Measurements from ENCODE around the gene AMZ1.
"Not testable (repeated sequence)": the region's sequence is repeated elsewhere in the genome, so short reads cannot be mapped to it uniquely, and the experiment has no call there.

Gene AMZ1

DNA sequence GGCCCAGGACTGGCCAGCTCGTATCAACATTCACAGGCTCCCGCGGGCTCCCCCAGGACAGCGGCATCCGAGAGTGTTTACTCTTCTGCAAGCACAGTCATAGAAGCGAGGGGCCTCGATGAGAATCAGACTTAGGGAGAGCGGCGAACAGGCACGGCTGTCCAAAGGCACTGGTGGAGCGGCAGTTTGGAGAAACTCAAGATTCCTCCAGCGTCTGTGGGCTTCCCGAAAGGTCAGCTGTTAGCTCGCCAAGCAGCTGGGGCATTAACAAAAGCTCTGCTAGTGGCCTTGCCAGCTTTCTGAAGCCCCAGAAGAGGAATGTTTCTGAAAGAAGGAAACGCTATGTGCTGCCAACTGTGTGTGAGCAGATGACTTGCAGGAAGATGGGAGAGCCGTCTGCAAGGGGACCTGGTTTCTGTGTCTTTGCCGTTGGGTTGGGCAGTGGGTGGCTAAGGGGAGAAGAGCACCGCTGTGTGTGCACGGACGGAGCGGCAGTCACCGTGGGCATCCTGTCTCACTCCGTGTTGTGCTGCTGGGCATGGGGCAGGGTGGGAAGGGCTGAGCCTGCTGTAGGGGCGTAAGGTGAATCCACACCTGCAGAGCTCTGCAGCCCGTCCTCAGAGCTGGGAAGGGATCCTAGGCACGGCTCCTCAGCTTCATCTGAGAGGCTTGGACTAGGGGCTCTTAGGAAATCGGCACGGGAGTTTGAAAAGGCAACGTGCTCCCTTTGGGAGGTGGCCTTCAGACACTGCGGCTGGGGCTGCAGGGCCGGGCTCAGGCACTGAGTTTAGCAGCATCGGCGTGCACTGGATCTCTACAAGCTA lies 42.1 kb downstream of the AMZ1 start:
- DNase-seq: no peak

DNA sequence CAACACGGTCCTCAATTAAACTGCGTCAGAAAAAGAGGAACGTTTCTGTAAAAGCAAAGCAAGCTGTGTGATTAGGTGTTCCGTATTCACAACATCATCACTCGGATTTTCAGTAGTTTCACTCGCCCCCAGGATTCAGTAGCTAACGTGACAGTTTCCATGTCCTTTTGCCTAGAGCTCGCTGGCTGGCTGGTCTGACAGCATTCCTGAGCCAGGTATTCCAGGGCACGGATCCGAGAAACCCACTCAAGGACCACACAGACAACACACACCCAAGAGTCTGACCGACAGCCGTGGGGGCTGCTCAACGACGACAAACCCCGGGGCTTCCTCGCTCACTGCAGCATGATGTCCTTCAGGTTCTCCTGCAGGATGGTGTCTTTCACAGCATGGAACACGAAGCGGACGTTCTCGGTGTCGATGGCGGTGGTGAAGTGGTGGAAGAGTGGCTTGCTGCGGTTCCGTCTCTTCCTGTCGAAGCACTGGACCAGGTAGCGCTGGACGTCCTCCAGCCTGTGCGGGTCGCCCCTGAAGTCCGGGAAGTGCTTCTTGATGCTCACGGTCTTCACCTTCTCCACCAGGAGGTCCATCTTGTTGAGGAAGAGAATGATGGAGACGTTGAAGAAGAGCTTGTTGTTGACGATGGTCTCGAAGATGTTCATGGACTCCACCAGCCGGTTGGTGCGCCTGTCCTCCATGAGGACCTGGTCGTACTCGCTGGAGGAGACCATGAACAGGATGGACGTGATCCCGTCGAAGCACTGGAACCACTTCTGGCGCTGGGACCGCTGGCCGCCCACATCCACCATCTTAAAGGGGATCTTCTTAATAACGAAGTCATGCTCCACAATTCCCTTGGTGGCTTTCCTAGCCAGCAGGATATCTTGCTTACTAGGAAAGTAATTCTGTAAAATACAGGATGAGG lies 43.1 kb downstream of the AMZ1 start:
- no peak for DNase-seq

DNA sequence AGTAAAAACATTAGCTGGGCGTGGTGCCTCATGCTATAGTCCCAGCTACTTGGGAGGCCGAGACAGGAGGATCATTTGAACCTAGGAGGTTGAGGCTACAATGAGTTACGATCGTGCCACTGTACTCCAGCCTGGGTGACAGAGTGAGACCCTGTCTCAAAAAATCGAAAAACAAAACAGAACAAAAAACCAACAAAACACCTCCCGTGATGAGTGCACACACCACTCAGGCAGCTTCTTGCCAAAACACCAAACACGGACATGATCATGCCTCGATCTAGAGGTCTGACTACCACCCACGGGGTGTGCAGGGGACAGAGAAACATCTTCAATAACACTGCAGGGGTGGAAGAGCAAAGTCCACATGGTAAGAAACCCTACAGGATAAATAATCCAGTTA lies 44.4 kb downstream of the AMZ1 start:
- DNase-seq: no peak

DNA sequence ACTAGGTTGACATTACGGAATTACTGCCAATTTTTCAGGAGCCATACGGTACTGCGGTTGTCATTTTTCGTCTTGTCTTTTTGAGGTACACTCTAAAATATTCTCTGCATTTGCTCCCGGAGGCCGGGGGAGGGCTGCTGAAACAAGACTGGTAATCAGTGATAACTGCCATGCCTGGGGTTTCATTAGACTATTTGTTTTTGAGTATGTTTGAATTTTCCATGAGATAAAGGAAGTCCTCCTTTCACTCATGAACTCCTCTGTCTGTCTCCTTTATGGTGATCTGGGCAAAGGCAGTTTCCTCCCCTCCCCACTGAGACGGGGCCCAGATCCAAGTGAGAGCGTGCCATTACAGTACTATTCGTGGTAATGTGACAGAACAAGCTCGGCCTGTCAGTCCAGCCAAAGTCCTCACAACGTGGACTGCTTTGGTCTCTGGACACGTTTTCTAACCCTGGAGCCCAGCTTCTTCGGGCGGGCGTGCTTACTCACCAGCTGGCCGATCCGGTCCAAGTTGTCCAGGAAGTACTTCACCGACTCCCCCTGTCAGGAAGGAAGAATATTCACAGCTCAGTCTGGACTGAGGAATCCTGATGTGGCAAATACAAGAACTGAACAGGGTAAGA lies 45.1 kb downstream of the AMZ1 start:
- no peak for DNase-seq

DNA sequence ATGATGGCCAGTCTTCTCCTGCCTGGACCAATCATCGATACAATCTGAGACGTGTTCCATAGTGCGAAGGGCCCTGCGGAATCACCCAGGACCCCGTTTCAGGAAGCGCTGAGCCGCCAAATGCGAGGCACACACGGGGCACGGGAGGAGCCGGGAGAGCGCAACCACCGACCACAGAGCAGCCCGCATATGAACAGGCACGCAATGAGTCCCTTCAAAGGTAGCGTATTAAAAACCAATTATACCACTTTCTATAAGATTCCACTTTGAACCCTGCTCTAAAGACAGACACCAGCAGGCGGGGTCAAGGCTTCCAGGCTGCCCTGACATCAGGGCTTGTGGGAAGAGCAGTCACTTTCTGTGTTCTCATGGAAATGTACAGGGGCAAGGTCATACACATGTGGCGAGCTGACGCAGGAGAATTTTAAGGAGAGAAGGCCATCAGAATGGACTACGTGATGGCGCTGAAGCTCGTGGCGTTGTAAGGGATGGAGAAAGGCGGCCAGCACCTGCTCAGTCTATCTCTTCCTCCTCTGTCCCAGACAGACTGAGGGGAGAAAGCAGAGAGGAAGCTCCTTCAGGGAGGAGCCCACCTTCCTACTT lies 46.2 kb downstream of the AMZ1 start:
- DNase-seq: no peak

DNA sequence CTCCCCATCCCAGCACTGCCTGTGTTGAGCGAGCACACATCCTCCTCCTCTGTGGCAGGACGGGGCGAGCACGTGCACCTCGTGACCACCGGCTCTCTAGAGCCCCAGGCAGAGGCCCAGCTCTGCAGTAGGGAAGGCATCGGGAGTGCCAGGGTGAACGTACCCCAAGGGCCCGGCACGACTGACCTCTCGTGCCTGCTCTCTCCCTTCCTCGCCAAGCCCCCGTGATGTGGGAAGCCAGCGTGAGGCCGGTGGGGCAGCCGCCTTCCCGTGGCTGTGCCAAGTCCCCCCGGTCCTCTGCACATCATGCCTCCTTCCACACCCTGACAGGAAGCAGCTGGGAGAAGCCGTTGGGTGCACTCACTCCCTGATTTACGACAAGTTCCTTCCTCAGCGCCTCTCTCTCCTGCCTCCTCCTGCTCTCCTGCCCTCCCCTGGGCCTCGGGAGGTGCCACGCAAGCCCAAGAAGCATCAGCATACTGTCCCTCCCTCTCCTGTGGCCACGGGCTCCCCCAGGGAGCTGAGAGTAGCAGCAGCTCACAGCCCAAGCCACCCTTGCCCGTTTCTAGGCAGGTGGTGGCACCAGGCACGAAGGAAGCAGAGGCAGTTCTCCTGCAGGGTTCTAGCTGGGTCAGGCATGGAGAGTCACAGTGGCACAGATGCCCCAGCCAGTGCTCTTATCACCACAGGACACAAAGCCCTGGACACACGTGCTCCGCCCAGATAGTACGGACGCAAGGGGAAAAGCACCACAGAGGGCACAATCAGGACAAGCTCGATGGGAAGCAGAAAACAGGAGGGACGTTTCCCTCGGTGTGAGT lies 47.0 kb downstream of the AMZ1 start:
- no peak for DNase-seq

DNA sequence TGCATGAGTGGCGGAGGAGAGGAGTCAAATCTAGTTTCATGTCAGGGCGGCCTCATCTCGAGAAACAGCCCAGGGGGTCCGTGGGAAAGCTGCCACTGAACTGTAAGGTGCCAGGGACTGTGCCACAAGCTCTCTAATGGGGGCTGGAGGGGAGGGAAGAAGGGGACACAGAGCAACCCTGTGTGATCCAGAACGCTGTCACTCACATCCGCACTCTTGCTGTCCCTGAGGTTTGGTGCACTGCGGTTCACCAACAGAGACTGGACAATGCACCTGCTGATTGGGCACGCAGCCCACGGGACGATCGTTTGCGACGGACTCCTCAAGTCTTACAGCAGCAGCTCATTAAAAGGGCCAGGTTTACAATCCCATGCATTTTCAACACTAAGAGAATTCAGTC lies 47.7 kb downstream of the AMZ1 start:
- DNase-seq: no peak

DNA sequence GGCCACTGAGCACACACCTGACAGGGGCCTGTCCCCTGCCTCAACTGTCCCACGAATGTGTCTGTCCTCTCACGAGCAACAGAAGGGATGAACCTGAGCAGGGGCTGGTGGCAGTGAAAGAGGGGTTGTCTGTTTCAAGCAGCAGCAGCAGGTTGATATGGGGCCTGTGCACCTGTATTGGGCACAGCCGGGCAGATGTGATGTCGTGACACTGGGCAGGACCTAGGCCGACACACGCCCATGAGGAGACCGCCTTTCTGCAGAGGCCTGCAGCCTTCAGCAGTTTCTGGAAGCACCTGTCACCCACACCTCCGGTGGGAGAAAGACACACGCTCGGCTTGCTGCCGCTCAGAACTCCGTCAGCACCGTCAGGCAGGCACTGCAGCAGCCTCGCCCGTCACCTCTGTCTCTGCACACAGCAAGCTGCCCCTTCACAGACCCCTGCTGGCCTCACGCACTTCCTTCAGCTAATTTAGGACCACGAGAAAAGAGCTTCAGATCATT lies 48.5 kb downstream of the AMZ1 start:
- no peak for DNase-seq

DNA sequence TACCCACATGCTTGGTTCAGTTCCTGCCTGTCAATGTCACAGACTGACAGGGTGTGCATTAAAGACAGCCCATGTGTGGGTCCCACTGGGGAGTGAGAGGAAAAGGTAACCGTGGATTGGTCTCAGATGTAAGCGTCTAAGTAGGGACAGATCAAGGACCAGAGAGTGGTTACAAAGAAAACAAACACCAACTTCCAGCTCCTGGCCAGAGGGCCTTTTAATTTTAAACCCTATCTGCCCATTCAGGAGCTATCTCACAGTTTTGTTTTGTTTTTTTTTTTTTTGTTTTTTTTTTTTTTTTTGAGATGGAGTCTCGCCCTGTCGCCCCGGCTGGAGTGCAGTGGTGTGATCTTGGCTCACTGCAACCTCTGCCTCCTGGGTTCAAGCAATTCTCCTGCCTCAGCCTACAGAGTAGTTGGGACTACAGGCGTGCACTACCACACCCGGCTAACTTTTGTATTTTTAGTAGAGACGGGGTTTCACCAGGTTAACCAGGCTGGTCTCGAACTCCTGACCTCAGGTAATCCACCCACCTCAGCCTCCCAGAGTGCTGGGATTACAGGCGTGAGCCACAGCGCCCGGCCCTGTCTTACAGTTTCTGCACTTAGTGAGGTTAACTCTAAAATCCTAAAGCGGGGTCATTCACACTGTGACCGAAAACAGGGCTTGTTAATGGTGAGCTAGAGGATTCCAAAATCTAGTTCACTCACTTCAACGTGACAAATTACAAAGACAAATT lies 49.2 kb downstream of the AMZ1 start:
- not testable (repeated sequence) for DNase-seq

DNA sequence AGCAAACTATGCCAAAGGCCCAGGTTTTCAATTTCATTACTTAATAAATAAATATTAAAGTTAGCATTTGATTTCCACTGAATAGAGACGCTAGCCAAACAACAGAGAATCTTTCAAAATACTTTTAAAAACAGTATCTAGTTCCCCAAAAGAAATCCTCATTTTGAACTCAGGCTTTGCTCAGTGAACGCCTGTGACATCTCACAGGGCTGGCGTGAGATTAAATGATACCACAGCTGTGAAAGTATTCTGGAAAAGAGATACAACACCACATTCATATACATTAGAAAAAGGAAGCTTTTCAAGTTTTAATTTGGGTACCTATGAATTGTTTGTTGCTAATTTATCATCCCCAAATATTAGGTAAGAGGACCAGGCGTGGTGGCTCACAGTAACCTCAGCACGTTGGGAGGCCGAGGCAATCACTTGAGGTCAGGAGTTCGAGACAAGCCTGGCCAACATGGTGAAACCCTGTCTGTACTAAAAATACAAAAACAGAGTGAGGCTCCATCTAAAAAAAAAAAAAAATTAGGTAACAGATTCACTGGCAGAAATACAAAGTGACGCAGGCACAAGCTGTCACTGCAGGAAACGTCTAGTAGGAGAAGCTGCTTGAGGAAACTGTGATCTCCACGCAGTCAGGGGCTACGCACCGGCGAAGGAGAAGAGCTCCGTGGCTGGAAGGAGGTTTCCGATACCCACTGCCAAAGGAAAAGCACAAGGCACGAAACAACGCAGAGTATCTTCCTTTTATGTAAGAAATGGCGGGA lies 50.0 kb downstream of the AMZ1 start:
- no peak for DNase-seq

DNA sequence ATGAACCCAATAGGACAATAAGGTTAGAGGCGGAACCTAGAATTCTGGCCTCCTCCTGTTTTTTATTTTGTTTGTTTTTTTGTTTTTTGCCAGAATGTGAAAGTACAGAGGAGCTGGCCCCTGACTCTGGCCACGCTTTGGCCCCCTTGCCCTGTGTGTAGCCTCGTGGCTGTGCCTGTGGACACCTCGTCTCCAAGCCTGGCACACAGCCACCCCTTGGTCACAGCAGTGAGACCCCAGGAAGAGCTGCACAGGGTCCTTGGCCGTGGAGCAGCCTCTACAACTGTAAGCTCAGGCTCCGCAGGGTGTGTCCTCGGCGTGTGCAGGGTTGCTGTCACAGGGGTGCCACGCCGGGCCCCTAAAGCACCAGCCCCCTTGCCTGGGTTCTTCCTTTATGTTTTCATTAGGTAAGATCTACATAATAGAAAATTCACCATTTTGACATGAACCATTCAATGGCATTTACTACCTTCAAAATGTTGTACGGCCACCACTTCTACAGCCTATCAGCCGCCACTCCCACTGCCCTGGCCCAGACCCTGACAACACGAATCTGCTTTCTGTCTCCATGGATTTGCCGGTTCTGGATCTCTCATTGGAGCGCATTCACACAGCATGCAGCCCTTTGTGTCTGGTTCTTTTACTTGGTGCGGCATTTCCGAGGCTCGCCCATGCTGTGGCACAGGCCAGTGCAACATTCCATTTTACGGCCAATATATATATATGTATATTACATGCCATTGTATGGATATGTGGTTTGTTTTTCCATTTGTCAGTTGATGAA lies 51.0 kb downstream of the AMZ1 start:
- DNase-seq: no peak

DNA sequence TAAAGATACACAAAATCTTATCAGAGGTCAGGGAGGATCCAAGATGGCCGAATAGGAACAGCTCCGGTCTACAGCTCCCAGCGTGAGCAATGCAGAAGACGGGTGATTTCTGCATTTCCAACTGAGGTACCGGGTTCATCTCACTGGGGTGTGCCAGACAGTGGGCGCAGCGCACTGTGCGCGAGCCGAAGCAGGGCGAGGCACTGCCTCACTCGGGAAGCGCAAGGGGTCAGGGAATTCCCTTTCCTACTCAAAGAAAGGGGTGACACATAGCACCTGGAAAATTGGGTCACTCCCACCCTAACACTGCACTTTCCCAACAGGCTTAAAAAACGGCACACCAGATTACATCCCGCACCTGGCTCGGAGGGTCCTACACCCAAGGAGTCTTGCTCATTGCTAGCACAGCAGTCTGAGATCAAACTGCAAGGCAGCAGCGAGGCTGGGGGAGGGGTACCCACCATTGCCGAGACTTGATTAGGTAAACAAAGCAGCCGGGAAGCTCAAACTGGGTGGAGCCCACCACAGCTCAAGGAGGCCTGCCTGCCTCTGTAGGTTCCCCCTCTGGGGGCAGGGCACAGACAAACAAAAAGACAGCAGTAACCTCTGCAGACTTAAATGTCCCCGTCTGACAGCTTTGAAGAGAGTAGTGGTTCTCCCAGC lies 55.7 kb downstream of the AMZ1 start:
- not testable (repeated sequence) for DNase-seq

DNA sequence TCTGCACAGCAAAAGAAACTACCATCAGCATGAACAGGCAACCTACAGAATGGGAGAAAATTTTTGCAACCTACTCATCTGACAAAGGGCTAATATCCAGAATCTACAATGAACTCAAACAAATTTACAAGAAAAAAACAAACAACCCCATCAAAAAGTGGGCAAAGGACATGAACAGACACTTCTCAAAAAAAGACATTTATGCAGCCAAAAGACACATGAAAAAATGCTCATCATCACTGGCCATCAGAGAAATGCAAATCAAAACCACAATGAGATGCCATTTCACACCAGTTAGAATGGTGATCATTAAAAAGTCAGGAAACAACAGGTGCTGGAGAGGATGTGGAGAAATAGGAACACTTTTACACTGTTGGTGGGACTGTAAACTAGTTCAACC lies 60.7 kb downstream of the AMZ1 start:
- DNase-seq: not testable (repeated sequence)

DNA sequence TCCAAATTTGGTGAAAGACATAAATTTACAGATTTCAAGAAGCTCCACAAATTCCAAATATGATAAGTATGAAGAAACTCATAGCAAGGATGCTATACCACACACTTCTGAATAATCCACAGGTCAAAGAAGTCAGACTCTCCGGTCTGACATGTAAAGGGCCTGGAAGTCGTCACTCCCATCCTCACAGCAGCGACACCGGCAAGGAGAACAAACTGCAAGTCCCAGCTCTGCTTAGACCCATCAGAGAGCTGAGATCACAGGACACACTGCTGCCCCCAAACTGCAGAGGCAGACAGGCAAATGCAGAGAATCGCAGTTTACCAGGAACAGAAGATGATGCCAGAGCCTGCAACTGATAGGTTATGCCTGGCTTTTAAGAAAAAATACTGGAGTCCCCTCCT lies 62.0 kb downstream of the AMZ1 start:
- no peak for DNase-seq

DNA sequence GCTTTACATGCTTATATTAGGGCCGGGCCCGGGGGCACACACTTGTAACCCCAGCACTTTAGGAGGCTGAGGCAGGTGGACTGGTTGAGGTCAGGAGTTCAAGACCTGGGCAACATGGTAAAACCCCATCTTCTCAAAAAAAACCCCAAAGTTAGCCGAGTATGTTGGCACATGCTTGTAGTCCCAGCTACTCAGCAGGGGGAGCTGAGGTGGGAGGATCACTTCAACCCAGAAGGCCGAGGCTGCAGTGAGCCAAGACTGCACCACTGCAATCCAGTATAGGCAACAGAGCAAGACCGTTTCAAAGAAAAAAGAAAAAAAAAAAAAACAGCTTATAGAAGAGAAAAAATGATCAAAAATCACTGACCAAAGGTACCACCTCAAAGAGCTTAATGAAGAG lies 63.1 kb downstream of the AMZ1 start:
- no peak for DNase-seq

DNA sequence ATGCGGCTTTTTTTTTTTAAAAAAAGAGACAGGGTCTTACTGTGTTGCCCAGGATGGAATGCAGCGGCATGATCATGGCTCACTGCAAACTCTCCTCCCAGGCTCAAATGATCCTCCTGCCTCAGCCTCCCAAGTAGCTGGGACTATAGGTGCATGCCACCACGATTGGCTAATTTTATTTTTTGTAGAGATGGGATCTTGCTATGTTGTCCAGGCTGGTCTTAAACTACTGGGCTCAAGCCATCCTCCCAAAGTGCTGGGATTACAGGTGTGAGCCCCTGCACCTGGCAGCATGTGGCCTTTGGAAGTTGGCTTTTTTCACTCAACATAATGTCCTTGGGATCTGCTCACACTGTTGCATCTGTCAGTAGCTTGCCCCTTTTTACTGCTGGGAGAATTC lies 65.1 kb downstream of the AMZ1 start:
- DNase-seq: no peak

DNA sequence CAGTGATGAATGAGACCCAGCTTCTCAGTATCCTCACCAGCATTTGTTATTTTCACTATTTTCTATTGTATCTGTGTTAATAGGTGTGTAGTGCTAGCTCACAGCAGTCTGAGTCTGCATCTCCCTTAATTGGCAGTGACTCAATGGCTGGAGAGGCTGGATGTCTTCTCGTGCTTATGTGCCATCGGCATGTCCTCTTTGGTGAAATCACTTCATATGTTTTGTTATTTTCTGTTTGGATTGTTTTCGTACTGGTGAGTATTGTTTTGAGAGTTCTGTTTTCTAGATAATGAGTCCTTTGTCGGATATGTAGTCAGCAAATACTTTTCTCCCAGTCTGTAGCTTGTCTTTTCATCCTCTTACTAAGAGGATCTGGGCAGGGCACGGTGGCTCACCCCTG lies 66.1 kb downstream of the AMZ1 start:
- DNase-seq: no peak

DNA sequence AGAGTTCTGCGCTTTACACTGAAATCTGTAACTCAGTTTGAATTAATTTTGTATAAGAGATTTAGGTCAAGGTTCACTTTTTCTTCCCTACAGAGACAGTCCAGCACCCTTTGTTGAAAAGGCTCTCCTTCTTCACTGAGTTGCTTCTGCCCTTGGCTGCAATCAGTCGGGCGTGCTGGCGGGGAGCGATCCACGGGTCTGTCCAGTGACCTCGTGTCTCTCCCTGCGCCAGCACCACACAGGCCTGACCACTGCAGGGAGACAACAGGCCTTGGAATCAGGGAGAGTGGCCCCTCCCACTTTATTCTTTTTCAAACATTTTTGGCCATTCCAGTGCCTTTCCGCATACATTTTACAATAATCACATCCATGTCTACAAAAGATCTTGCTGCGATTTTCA lies 66.9 kb downstream of the AMZ1 start:
- DNase-seq: no peak

DNA sequence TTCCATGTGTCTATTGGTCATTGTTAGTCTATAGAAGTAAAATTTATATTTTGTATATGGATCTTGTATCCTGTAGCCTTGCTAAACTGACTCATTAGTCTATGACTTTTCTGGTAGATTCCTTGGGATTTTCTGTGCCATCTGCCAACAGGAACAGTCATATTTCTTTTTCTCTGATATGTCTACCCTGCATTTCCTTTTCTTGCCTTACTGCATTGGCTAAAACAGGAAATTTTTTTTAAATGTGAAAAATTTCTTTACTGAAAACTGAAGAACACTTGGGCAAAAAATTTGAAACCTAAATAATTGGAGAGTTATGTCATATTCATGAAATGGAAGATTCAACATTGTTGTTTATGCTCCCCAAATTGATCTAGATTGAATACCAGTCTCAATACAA lies 67.5 kb downstream of the AMZ1 start:
- DNase-seq: no peak
